Endodermal cell (in vitro differentiated cells): ENCODE measurements around the gene STUB1. TPM values are rescaled to one million over a fixed set of nuclear protein-coding genes. Genes with fewer than 3 reads are reported as not detected.
A peak's percentile ranks its signal among the peaks of the same experiment; 100 is the strongest.

Source experiments
- DNase-seq: peaks from one replicate; pipeline ENCODE4 v3.0.0-alpha.2; 2017
- H3K27ac ChIP-seq: 2 replicates; pipeline ENCODE4 v1.5.1; 2013; ENCODE audit warnings: mild to moderate bottlenecking, low read depth, low read length, moderate library complexity
- H3K27me3 ChIP-seq: 2 replicates; pipeline ENCODE4 v1.6.1; 2013; ENCODE audit warnings: mild to moderate bottlenecking, low read length, moderate library complexity; ENCODE audit not compliant: insufficient read depth, control insufficient read depth, poor library complexity, severe bottlenecking
- H3K36me3 ChIP-seq: 2 replicates; pipeline ENCODE4 v1.7.0; 2013; ENCODE audit warnings: mild to moderate bottlenecking, low read length, moderate library complexity; ENCODE audit not compliant: control insufficient read depth, insufficient read depth
- H3K4me1 ChIP-seq: one replicate; pipeline ENCODE4 v1.7.0; 2013; ENCODE audit warnings: low read length; ENCODE audit not compliant: control insufficient read depth, insufficient read depth
- H3K4me3 ChIP-seq: 2 replicates; pipeline ENCODE4 v1.5.1; 2013; ENCODE audit warnings: mild to moderate bottlenecking, low read length, moderate library complexity
- H3K9ac ChIP-seq: 2 replicates; pipeline ENCODE4 v1.6.1; 2013; ENCODE audit warnings: mild to moderate bottlenecking, low read length, moderate library complexity; ENCODE audit not compliant: poor library complexity, severe bottlenecking; ENCODE audit errors: extremely low read depth
- H3K9me3 ChIP-seq: 2 replicates; pipeline ENCODE4 v1.6.1; 2013; ENCODE audit warnings: mild to moderate bottlenecking, low read length, moderate library complexity; ENCODE audit not compliant: control insufficient read depth
- H3K27ac Mint-ChIP-seq: 2 replicates; pipeline ENCODE4 v1.8.0; 2020; ENCODE audit warnings: mixed read lengths
- H3K27me3 Mint-ChIP-seq: 2 replicates; pipeline ENCODE4 v1.8.0; 2021; ENCODE audit warnings: mild to moderate bottlenecking, mixed read lengths; ENCODE audit not compliant: insufficient read depth
- H3K36me3 Mint-ChIP-seq: 2 replicates; pipeline ENCODE4 v1.8.0; 2020; ENCODE audit warnings: low read depth, mixed read lengths
- H3K4me1 Mint-ChIP-seq: 2 replicates; pipeline ENCODE4 v1.8.0; 2020; ENCODE audit warnings: mixed read lengths
- H3K4me3 Mint-ChIP-seq: 2 replicates; pipeline ENCODE4 v1.8.0; 2020; ENCODE audit warnings: mild to moderate bottlenecking, moderate library complexity, mixed read lengths
- H3K9me3 Mint-ChIP-seq: 2 replicates; pipeline ENCODE4 v1.8.0; 2020; ENCODE audit warnings: mild to moderate bottlenecking, mixed read lengths
- WGBS, 2 experiments: methylation state at CpG; one replicate each; pipeline versions ENCODE4 v1.1.5 to v1.1.7; 2013; ENCODE audit warnings: missing lambda C conversion rate in 2 of 2, mixed read lengths in 1 of 2; ENCODE audit not compliant: insufficient coverage in 1 of 2, insufficient read length in 1 of 2; 5-methylcytosine and 5-hydroxymethylcytosine counted together
- total RNA-seq, 2 donors: library from RNA; stranded (reverse); fragmentation: NEBNext Ultra II Directional in 1 of 2; extraction: Animal tissue kit (Norgen Biotek cat#: 25700) in 1 of 2; gene quantifications; 2 replicates in 1 of 2; 3 replicates in 1 of 2; pipeline ENCODE4 v1.2.1, GENCODE V29; 2021
- TF ChIP-seq, protein P1 (sequence below): fragments of 200-600 bp; sonication (generic); conservative IDR thresholded peaks from 2 replicates; pipeline ENCODE4 v1.5.0; 2021; ENCODE audit warnings: antibody characterized with exemption, mild to moderate bottlenecking

The STUB1 gene
- total RNA-seq, 2 donors from 2014 or later: 105 to 124 TPM

DNA sequence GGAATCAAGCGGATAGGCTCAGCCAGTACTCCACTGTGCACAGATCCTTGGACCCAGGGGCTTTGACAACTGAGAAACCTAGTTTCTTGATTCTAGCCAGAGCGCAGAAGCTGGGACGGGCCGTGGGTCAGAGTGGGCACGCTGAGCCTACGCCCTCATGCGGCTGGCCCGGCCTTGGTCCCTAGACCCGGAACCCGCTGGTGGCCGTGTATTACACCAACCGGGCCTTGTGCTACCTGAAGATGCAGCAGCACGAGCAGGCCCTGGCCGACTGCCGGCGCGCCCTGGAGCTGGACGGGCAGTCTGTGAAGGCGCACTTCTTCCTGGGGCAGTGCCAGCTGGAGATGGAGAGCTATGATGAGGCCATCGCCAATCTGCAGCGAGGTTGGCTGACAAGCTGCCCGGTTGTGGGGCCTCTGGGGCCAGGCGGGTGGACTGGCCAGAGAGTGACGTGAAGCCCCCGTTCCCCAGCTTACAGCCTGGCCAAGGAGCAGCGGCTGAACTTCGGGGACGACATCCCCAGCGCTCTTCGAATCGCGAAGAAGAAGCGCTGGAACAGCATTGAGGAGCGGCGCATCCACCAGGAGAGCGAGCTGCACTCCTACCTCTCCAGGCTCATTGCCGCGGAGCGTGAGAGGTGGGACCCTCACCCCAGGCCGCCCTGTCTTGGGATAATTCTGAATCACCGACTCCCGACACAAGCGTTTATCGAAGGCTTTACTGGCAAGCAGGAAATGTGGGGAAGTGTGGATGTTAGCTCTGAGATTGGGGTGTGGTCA lies 946 bp downstream of the STUB1 start:
- no peaks in the 10 kb centered on the region for H3K9me3 ChIP-seq
- Mint-ChIP-seq H3K27ac (peak overlapping the region; percentile 48), H3K4me3 (peak overlapping the region; percentile 73), H3K9me3 (no peaks in the 10 kb centered on the region), H3K27me3 (no peaks in the 10 kb centered on the region), H3K4me1 (peaks cover 17% of the 10 kb centered on the region), H3K36me3 (peaks cover 28% of the 10 kb centered on the region)
- peak overlapping the region; percentile 17 for H3K27ac ChIP-seq
- H3K4me3 ChIP-seq: peak overlapping the region; percentile 91
- DNase-seq: peak; percentile 73
- 64 to 76% methylated on average over 35 to 44 of the region's 44 CpGs for WGBS, 2 experiments
- peak overlapping the region; percentile 76 for H3K9ac ChIP-seq
- TF ChIP-seq, protein P1, sequence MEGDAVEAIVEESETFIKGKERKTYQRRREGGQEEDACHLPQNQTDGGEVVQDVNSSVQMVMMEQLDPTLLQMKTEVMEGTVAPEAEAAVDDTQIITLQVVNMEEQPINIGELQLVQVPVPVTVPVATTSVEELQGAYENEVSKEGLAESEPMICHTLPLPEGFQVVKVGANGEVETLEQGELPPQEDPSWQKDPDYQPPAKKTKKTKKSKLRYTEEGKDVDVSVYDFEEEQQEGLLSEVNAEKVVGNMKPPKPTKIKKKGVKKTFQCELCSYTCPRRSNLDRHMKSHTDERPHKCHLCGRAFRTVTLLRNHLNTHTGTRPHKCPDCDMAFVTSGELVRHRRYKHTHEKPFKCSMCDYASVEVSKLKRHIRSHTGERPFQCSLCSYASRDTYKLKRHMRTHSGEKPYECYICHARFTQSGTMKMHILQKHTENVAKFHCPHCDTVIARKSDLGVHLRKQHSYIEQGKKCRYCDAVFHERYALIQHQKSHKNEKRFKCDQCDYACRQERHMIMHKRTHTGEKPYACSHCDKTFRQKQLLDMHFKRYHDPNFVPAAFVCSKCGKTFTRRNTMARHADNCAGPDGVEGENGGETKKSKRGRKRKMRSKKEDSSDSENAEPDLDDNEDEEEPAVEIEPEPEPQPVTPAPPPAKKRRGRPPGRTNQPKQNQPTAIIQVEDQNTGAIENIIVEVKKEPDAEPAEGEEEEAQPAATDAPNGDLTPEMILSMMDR: peak; percentile 21
- H3K36me3 ChIP-seq: peaks cover 30% of the 10 kb centered on the region
- no peaks in the 10 kb centered on the region for H3K27me3 ChIP-seq
- H3K4me1 ChIP-seq: peaks cover 18% of the 10 kb centered on the region

DNA sequence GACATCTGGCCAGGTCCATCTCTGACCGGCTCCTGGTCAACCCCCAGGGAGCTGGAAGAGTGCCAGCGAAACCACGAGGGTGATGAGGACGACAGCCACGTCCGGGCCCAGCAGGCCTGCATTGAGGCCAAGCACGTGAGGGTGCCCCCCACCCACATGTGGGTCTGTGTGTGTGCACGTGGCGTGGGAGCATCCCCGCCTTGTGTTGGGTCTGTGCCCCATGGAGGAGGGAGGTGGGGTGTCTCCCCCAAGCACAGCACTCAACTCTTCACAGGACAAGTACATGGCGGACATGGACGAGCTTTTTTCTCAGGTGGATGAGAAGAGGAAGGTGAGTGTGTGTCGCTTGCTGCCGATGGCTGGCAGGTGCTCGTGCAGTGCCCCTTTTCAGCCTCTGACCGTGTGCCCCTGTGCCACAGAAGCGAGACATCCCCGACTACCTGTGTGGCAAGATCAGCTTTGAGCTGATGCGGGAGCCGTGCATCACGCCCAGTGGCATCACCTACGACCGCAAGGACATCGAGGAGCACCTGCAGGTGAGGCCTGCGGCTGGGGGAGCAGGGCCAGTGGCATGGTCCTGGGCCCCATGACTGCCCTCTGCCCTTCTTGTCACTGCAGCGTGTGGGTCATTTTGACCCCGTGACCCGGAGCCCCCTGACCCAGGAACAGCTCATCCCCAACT lies 1.7 kb downstream of the STUB1 start:
- no peak overlapping the region for H3K27ac ChIP-seq
- peak overlapping the region; percentile 91 for H3K4me3 ChIP-seq

More for the DNA sequence above, 1.7 kb downstream of the STUB1 start:
- Histone ChIP-seq H3K27me3 (no peaks in the 10 kb centered on the region), H3K9ac (no peak overlapping the region), H3K4me1 (peaks cover 18% of the 10 kb centered on the region), H3K9me3 (no peaks in the 10 kb centered on the region), H3K36me3 (peaks cover 36% of the 10 kb centered on the region)
- Mint-ChIP-seq H3K9me3 (no peaks in the 10 kb centered on the region), H3K27ac (peak overlapping the region; percentile 48), H3K4me1 (peaks cover 17% of the 10 kb centered on the region), H3K27me3 (no peaks in the 10 kb centered on the region), H3K4me3 (peak overlapping the region; percentile 73), H3K36me3 (peaks cover 31% of the 10 kb centered on the region)
- TF ChIP-seq, protein P1: no peak
- 94 to 97% methylated on average over 17 to 28 of the region's 28 CpGs for WGBS, 2 experiments
- DNase-seq: no peak
